Caco-2 (cell line): ENCODE results near the gene RHOH. TPM values are rescaled to one million over a fixed set of nuclear protein-coding genes. Genes with fewer than 3 reads are reported as not detected.

Source experiments
- BruUV-seq: library from RNA; stranded (reverse); fragments of 400-500 nt; replicated peaks from 2 replicates; lab custom pipeline; 2021; lab: Mats Ljungman, UMichigan
- CTCF ChIA-PET: fragments of 300-600 bp; sonication (Branson Sonifier 250); formaldehyde crosslinking; loops from one replicate; lab custom pipeline; 2022; ENCODE audit warnings: antibody characterized with exemption; lab: Charles Lee
- POLR2A ChIA-PET: fragments of 300-600 bp; sonication (Branson Sonifier 250); formaldehyde crosslinking; loops from one replicate; lab custom pipeline; 2022; ENCODE audit warnings: antibody characterized with exemption; lab: Charles Lee
- DNase-seq, 2 experiments: peaks; one replicate each; pipeline versions ENCODE4 v3.0.0 to v3.0.0-alpha.2; 2020 to 2022
- H3K27me3 ChIP-seq: replicated peaks from 2 replicates; pipeline ENCODE4 v1.6.0; 2011; ENCODE audit warnings: low read length; ENCODE audit not compliant: control insufficient read depth, insufficient read depth
- H3K36me3 ChIP-seq: 2 replicates; pipeline ENCODE4 v1.5.1; 2011; ENCODE audit warnings: low read length; ENCODE audit not compliant: control insufficient read depth, insufficient read depth
- H3K4me1 ChIP-seq: fragments of 250-450 bp; sonication (Bioruptor Pico); 2 replicates; pipeline ENCODE4 v1.5.1; 2020; ENCODE audit warnings: mild to moderate bottlenecking
- H3K4me3 ChIP-seq: 2 replicates; pipeline ENCODE4 v1.5.1; 2011; ENCODE audit warnings: low read depth, mild to moderate bottlenecking, control low read depth, low read length
- H3K9me3 ChIP-seq: fragments of 250-450 bp; sonication (Bioruptor Pico); 2 replicates; pipeline ENCODE4 v1.5.1; 2020; ENCODE audit warnings: mild to moderate bottlenecking, moderate library complexity
- H3K27ac Mint-ChIP-seq: one replicate; pipeline ENCODE4 v1.8.0; 2022; ENCODE audit warnings: mixed read lengths; ENCODE audit not compliant: unreplicated experiment
- H3K27me3 Mint-ChIP-seq: one replicate; pipeline ENCODE4 v1.8.0; 2022; ENCODE audit warnings: mixed read lengths; ENCODE audit not compliant: insufficient read depth, unreplicated experiment
- H3K36me3 Mint-ChIP-seq: one replicate; pipeline ENCODE4 v1.8.0; 2022; ENCODE audit warnings: mild to moderate bottlenecking, mixed read lengths; ENCODE audit not compliant: insufficient read depth, unreplicated experiment
- H3K4me1 Mint-ChIP-seq: one replicate; pipeline ENCODE4 v1.8.0; 2022; ENCODE audit warnings: low read depth, mixed read lengths; ENCODE audit not compliant: unreplicated experiment
- H3K4me3 Mint-ChIP-seq: one replicate; pipeline ENCODE4 v1.8.0; 2022; ENCODE audit warnings: mild to moderate bottlenecking, moderate library complexity, mixed read lengths; ENCODE audit not compliant: unreplicated experiment
- H3K9me3 Mint-ChIP-seq: one replicate; pipeline ENCODE4 v1.8.0; 2022; ENCODE audit warnings: mixed read lengths; ENCODE audit not compliant: unreplicated experiment
- CTCF ChIP-seq, 2 experiments: fragments of 200-600 bp in 1 of 2; IDR thresholded peaks; 1 replicate in 1 of 2; 2 replicates in 1 of 2; pipeline versions ENCODE4 v1.5.1 to v1.8.0; 2011 to 2022; ENCODE audit warnings: antibody characterized with exemption in 1 of 2, control low read depth in 1 of 2, inconsistent platforms in 1 of 2, low read depth in 1 of 2, low read length in 1 of 2, mild to moderate bottlenecking in 1 of 2, moderate library complexity in 1 of 2; ENCODE audit not compliant: insufficient read depth in 1 of 2, severe bottlenecking in 1 of 2, unreplicated experiment in 1 of 2
- intact Hi-C: fragments of 100-400 bp; cut with micrococcal nuclease; formaldehyde crosslinking; loops from one replicate; pipeline ENCODE4 v1.10.0; 2022; ENCODE audit not compliant: unreplicated experiment
- total RNA-seq: library from RNA; stranded (reverse); gene quantifications from 2 replicates; pipeline ENCODE4 v1.2.3, GENCODE V29; 2022

RHOH gene
- total RNA-seq, 1 experiment from 2014 or later, result not detected

- DNase-seq, result no peak
- BruUV-seq, result no TSS peak
Observed at GRCh38 chr4:40283413-40283812, 86.6 kb downstream of the RHOH start.

GRCh38 chr4:40283968-40284367 is 87.1 kb downstream of the RHOH start:
- H3K4me3 ChIP-seq, result no peak overlapping the region
- TF ChIP-seq CTCF (IDR thresholded peaks at IDR 0.05; ENCODE audit: insufficient read depth in 1 of 2, low read depth in 1 of 2, low read length in 1 of 2, severe bottlenecking in 1 of 2, unreplicated experiment in 1 of 2), result no peak
- no peaks in the 10 kb centered on the region for H3K9me3 Mint-ChIP-seq
- no peaks in the 10 kb centered on the region for H3K4me1 ChIP-seq
- no peaks in the 10 kb centered on the region for H3K36me3 ChIP-seq
- H3K36me3 Mint-ChIP-seq, result no peaks in the 10 kb centered on the region
- H3K4me1 Mint-ChIP-seq, result peaks cover 14% of the 10 kb centered on the region
- no peak overlapping the region for H3K27ac Mint-ChIP-seq
- no peaks in the 10 kb centered on the region for H3K27me3 Mint-ChIP-seq
- H3K4me3 Mint-ChIP-seq, result no peak overlapping the region
- CTCF ChIA-PET, result interaction anchor here (0.7 kb wide), 1 partner anchor 103 kb away, joined by 3 read pairs; no protein-coding TSS in a partner anchor
- intact Hi-C loops, result no loop called here
- no peaks in the 10 kb centered on the region for H3K27me3 ChIP-seq
- POLR2A ChIA-PET, result no interaction called here
- DNase-seq, result peak; percentile 12 to 47
- no peaks in the 10 kb centered on the region for H3K9me3 ChIP-seq
- BruUV-seq, result no TSS peak

More at GRCh38 chr4:40283413-40283812, 86.6 kb downstream of the RHOH start:
- ChIA-PET POLR2A (no interaction called here), CTCF (interaction anchor here (0.6 kb wide), 1 partner anchor 54 kb away, joined by 7 read pairs; no protein-coding TSS in a partner anchor)
- Histone ChIP-seq H3K4me3 (no peak overlapping the region), H3K4me1 (no peaks in the 10 kb centered on the region), H3K27me3 (no peaks in the 10 kb centered on the region), H3K9me3 (no peaks in the 10 kb centered on the region), H3K36me3 (no peaks in the 10 kb centered on the region)
- peaks cover 14% of the 10 kb centered on the region for H3K4me1 Mint-ChIP-seq
- H3K27me3 Mint-ChIP-seq, result no peaks in the 10 kb centered on the region
- no peak overlapping the region for H3K4me3 Mint-ChIP-seq
- intact Hi-C loops, result no loop called here
- TF ChIP-seq CTCF (IDR thresholded peaks at IDR 0.05; ENCODE audit: insufficient read depth in 1 of 2, low read depth in 1 of 2, low read length in 1 of 2, severe bottlenecking in 1 of 2, unreplicated experiment in 1 of 2), result no peak
- no peaks in the 10 kb centered on the region for H3K36me3 Mint-ChIP-seq
- no peaks in the 10 kb centered on the region for H3K9me3 Mint-ChIP-seq
- H3K27ac Mint-ChIP-seq, result no peak overlapping the region

GRCh38 chr4:40285692-40286091 is 88.9 kb downstream of the RHOH start:
- H3K9me3 ChIP-seq, result no peaks in the 10 kb centered on the region
- POLR2A ChIA-PET, result no interaction called here
- CTCF ChIA-PET, result interaction anchor here (0.6 kb wide), 1 partner anchor 70 kb away, joined by 4 read pairs; no protein-coding TSS in a partner anchor

More at GRCh38 chr4:40285692-40286091, 88.9 kb downstream of the RHOH start:
- 0 out of 2 replicates have a peak, but pooled peaks cover 3% of the 10 kb centered on the region for H3K4me1 ChIP-seq
- BruUV-seq, result no TSS peak
- Mint-ChIP-seq H3K4me3 (no peak overlapping the region), H3K27ac (no peak overlapping the region), H3K27me3 (no peaks in the 10 kb centered on the region), H3K4me1 (peaks cover 20% of the 10 kb centered on the region), H3K9me3 (no peaks in the 10 kb centered on the region), H3K36me3 (no peaks in the 10 kb centered on the region)
- no peaks in the 10 kb centered on the region for H3K27me3 ChIP-seq
- TF ChIP-seq CTCF (IDR thresholded peaks at IDR 0.05; ENCODE audit: insufficient read depth in 1 of 2, low read depth in 1 of 2, low read length in 1 of 2, severe bottlenecking in 1 of 2, unreplicated experiment in 1 of 2), result no peak
- DNase-seq, result no peak
- intact Hi-C loops, result no loop called here
- H3K36me3 ChIP-seq, result no peaks in the 10 kb centered on the region
- H3K4me3 ChIP-seq, result no peak overlapping the region
